IPS DF 6.9 (cell line): ENCODE results near the gene TMEM109.

ENCODE experiments used
- DNase-seq: peaks from one replicate; pipeline ENCODE4 v3.0.0-alpha.2; 2013; ENCODE audit warnings: low read depth, low spot score
- H3K27ac ChIP-seq: one replicate; pipeline ENCODE4 v1.5.1; 2013; ENCODE audit warnings: low read length, control low read depth
- H3K27me3 ChIP-seq: 2 replicates; pipeline ENCODE4 v1.6.1; 2013; ENCODE audit warnings: mild to moderate bottlenecking, low read length; ENCODE audit not compliant: control insufficient read depth, insufficient read depth
- H3K36me3 ChIP-seq: 2 replicates; pipeline ENCODE4 v1.6.1; 2013; ENCODE audit warnings: low read length; ENCODE audit not compliant: control insufficient read depth, insufficient read depth
- H3K4me1 ChIP-seq: 2 replicates; pipeline ENCODE4 v1.6.1; 2013; ENCODE audit warnings: low read length; ENCODE audit not compliant: control insufficient read depth, insufficient read depth
- H3K4me3 ChIP-seq: 2 replicates; pipeline ENCODE4 v1.5.1; 2013; ENCODE audit warnings: mild to moderate bottlenecking, low read length
- H3K9me3 ChIP-seq: 2 replicates; pipeline ENCODE4 v1.6.1; 2013; ENCODE audit warnings: low read length, inconsistent platforms; ENCODE audit not compliant: control insufficient read depth, insufficient read depth
- whole genome bisulfite sequencing: extraction: QIAGEN DNeasy Blood & Tissue Kit; methylation state at CpG from one replicate; pipeline ENCODE4 v1.1.7; 2013; ENCODE audit warnings: mixed read lengths, missing lambda C conversion rate; ENCODE audit not compliant: insufficient read length, insufficient coverage; 5-methylcytosine and 5-hydroxymethylcytosine counted together

Gene TMEM109

DNA sequence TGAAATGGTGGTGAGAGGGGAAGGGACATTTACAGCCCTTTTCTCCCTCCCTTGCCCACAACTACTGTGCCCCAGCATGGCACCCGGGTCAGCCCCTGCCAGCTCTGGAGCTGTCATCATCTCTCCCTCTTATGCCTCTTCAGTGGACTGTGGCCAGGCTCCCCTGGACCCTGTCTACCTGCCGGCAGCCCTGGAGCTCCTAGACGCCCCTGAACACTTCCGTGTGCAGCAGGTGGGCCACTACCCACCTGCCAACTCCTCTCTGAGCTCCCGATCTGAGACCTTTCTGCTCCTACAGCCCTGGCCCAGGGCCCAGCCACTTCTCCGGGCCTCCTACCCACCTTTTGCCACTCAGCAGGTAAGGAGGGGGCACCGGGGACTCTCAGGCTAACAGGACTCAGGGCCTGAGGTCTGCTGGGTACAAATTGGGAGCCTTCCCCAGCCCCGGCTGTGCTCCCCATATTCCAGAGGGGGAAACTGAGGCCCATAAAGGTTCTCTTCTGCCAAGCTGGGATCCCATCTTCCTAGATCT is 13.2 kb downstream of the TMEM109 start:
- H3K9me3 ChIP-seq, result no peaks in the 10 kb centered on the region
- peaks cover 26% of the 10 kb centered on the region for H3K36me3 ChIP-seq
- DNase-seq, result no peak
- peaks cover 4% of the 10 kb centered on the region for H3K4me1 ChIP-seq
- WGBS, result no CpG with 5 or more reads among the region's 8 CpGs
- no peak overlapping the region for H3K27ac ChIP-seq
- H3K4me3 ChIP-seq, result no peak overlapping the region
- H3K27me3 ChIP-seq, result no peaks in the 10 kb centered on the region

- Histone ChIP-seq H3K4me3 (no peak overlapping the region), H3K27me3 (no peaks in the 10 kb centered on the region), H3K36me3 (peaks cover 27% of the 10 kb centered on the region), H3K27ac (no peak overlapping the region), H3K4me1 (peaks cover 4% of the 10 kb centered on the region), H3K9me3 (no peaks in the 10 kb centered on the region)
- WGBS, result no CpG with 5 or more reads among the region's 16 CpGs
- no peak for DNase-seq
Observed at GRCh38 chr11:60927600-60927999, 13.6 kb downstream of the TMEM109 start.

DNA sequence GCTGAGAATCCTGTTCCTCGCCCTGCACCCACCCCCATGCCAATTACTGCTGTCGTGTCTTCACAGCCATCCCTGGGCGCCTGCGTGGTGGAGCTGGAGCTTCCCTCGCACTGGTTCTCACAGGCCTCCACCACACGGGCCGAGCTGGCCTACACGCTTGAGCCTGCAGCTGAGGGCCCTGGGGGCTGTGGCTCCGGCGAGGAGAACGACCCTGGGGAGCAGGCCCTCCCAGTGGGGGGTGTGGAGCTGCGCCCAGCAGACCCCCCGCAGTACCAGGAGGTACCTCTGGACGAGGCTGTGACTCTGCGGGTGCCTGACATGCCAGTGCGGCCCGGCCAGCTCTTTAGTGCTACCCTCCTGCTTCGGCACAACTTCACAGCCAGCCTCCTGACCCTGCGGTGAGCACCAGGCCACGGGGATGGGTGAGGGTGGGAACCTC is 14.6 kb downstream of the TMEM109 start:
- peaks cover 3% of the 10 kb centered on the region for H3K4me1 ChIP-seq
- H3K27me3 ChIP-seq, result no peaks in the 10 kb centered on the region

DNA sequence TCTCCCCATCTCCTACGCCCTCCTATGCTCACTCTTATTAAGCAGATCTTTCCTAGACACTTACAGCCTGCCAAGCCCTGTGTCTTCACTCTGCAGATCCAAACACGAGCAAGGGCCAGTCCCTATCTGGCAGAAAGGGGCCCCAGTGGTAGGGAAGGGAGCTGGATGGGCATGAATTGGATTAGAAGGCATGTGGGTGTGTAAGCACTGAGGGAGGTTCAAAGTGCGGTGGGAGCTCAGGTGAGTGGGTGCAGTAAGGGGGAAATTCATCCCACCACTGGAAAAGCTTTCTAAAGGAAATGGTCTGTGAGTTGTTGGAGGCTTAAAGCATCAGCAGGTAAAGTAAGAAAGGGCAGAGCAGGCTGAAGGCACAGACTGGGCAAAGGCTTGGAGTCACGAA is 15.8 kb downstream of the TMEM109 start:
- Histone ChIP-seq H3K4me1 (no peaks in the 10 kb centered on the region; the same call in 1 of the 2 replicates), H3K9me3 (no peaks in the 10 kb centered on the region), H3K4me3 (no peak overlapping the region), H3K27me3 (no peaks in the 10 kb centered on the region), H3K27ac (no peak overlapping the region), H3K36me3 (peaks cover 35% of the 10 kb centered on the region)
- WGBS, result no CpG with 5 or more reads among the region's 4 CpGs
- DNase-seq, result no peak

More for the DNA sequence above, 14.6 kb downstream of the TMEM109 start:
- Histone ChIP-seq H3K9me3 (no peaks in the 10 kb centered on the region), H3K27ac (no peak overlapping the region), H3K4me3 (no peak overlapping the region), H3K36me3 (peaks cover 29% of the 10 kb centered on the region)
- no CpG with 5 or more reads among the region's 20 CpGs for WGBS
- no peak for DNase-seq

DNA sequence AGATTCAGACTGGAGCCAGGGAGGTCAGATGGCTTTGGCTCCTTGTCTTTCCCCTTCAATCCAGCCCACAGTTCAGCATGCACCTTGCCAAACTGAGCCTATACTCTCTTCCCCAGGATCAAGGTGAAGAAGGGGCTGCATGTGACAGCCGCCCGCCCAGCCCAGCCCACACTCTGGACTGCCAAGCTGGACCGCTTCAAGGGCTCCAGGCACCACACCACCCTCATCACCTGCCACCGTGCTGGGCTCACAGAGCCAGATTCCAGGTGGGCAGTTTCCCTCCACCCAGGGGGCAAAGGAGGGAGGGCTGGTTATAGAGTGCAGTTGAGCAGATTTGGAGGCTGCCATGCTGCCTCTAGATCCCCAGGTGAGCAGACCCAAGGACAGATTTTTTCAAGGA is 16.4 kb downstream of the TMEM109 start:
- no peak for DNase-seq
- peaks cover 35% of the 10 kb centered on the region for H3K36me3 ChIP-seq
- WGBS, result no CpG with 5 or more reads among the region's 4 CpGs

DNA sequence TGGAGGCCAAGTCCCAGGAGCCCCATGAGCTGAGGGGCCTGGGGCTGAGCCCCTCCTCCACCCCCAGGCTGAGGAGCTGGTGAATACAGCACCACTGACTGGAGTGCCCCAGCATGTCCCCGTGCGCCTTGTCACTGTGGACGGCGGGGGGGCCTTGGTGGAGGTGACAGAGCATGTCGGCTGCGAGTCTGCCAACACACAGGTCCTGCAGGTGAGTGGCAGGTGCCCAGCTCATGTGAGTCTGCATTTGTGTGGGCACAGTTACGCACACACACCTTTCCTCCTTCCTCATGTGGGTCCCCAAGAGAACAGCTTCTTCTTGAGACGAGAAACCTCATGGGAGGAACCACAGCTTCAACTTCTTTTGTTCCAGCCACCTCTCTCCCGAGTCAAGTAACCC is 18.0 kb downstream of the TMEM109 start:
- no peak for DNase-seq
- no CpG with 5 or more reads among the region's 9 CpGs for WGBS
- Histone ChIP-seq H3K27me3 (no peaks in the 10 kb centered on the region), H3K4me1 (no peaks in the 10 kb centered on the region; the same call in 1 of the 2 replicates), H3K27ac (no peak overlapping the region), H3K4me3 (no peak overlapping the region), H3K36me3 (peaks cover 35% of the 10 kb centered on the region), H3K9me3 (no peaks in the 10 kb centered on the region)

More for the DNA sequence above, 16.4 kb downstream of the TMEM109 start:
- no peak overlapping the region for H3K27ac ChIP-seq
- H3K27me3 ChIP-seq, result no peaks in the 10 kb centered on the region
- H3K4me3 ChIP-seq, result no peak overlapping the region
- H3K9me3 ChIP-seq, result no peaks in the 10 kb centered on the region
- H3K4me1 ChIP-seq, result no peaks in the 10 kb centered on the region; the same call in 1 of the 2 replicates

DNA sequence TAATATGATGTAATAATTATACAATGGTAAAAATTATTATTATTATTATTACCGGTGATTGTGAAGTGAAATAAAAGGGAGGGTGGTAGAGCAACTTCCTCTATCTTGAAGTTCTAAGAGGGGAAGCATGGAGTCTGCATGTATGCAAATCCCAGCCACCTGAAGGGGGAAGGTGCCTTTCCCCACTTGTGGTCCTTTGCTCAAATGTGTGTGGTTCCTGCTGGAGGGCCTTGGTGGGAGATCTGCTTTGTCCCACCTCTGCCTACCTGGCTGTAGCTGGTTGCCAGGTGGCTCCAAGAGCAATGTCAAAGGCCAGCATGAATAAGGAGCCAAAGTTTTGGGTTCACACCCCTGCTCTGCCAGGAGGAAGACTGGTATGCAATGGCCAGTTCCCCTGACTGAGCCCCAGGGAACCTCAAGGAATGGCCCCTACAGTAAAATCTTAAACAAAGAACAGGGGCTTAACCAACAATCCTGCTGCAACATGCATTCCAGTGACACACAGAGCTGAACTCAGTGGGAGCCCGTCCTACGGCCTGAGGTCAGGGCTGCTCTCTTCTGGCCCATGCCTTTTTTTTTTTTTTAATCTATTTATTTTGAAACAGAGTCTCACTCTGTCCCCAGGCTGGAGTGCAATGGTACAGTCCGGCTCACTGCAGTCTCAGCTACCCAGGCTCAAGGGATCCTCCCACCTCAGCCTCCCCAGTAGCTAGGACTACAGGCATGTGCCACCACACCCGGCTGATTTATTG is 18.8 kb downstream of the TMEM109 start:
- no peak overlapping the region for H3K4me3 ChIP-seq
- H3K4me1 ChIP-seq, result no peaks in the 10 kb centered on the region; the same call in 1 of the 2 replicates
- H3K27ac ChIP-seq, result no peak overlapping the region
- no peak for DNase-seq
- no CpG with 5 or more reads among the region's 5 CpGs for WGBS
- H3K27me3 ChIP-seq, result no peaks in the 10 kb centered on the region
- no peaks in the 10 kb centered on the region for H3K9me3 ChIP-seq
- H3K36me3 ChIP-seq, result peaks cover 31% of the 10 kb centered on the region

- DNase-seq, result no peak
- no peaks in the 10 kb centered on the region for H3K9me3 ChIP-seq
- no peak overlapping the region for H3K27ac ChIP-seq
- peaks cover 28% of the 10 kb centered on the region for H3K36me3 ChIP-seq
- no peaks in the 10 kb centered on the region for H3K27me3 ChIP-seq
- H3K4me3 ChIP-seq, result no peak overlapping the region
- H3K4me1 ChIP-seq, result no peaks in the 10 kb centered on the region; the same call in 1 of the 2 replicates
- WGBS, result no CpG with 5 or more reads among the region's 37 CpGs
Observed at GRCh38 chr11:60933416-60934123, 19.6 kb downstream of the TMEM109 start.

DNA sequence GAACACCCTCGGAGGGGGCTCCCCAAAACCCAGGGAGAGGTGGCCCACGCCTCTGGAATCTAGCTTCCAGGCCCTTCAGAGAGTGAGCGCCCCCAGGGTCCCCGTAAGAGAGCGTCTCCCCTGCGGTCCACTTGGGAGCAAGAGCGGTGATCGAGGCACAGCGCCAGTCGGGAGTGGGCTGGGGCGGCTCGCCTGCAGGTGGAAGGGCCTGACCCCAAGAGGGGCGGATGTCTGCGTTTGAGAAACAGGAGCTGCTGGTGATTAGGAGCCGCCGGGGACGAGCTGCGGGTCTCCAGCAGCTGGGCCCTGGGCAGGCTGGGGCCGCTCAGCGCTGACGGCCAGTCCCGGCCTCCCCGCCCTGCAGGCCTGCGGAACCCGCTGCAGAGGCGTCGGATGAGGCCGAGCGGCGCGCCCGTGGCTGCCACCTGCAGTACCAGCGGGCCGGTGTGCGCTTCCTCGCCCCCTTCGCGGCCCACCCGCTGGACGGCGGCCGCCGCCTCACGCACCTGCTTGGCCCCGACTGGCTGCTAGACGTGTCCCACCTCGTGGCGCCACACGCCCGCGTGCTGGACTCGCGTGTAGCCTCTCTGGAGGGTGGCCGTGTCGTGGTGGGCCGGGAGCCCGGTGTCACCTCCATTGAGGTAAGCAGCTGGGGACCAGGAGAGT is 20.3 kb downstream of the TMEM109 start:
- Histone ChIP-seq H3K4me1 (no peaks in the 10 kb centered on the region; the same call in 1 of the 2 replicates), H3K9me3 (no peaks in the 10 kb centered on the region), H3K36me3 (peaks cover 21% of the 10 kb centered on the region), H3K4me3 (no peak overlapping the region), H3K27me3 (no peaks in the 10 kb centered on the region), H3K27ac (no peak overlapping the region)
- no peak for DNase-seq
- WGBS, result no CpG with 5 or more reads among the region's 57 CpGs
